ENCODE data around the gene RPS19BP1. TPM values are rescaled to one million over a fixed set of nuclear protein-coding genes. Genes with fewer than 3 reads are reported as not detected.

The RPS19BP1 gene
- total RNA-seq, 6 experiments from 2014 or later = 31.0 to 104 (median 32.8) TPM

GRCh38 chr22:39489094-39490068, 43.2 kb downstream of the RPS19BP1 start:
- WGBS (ENCODE audit: insufficient coverage, low coverage, low lambda C conversion rate, missing lambda C conversion rate) = 68% methylated on average over 11 of the region's 17 CpGs
- ATAC-seq (peak in 3 of 4 donors; percentile 5 to 34 (median 9)), DNase-seq (no peak)
- H3K4me1 ChIP-seq = no peaks in the 10 kb centered on the region
- intact Hi-C loops (cut with DNase I) = loop anchor here in 1 of 2 donors (5.0 kb wide), 1 partner anchor 38 kb away; no protein-coding TSS in a partner anchor
- no peaks in the 10 kb centered on the region for H3K27me3 ChIP-seq
- H3K36me3 ChIP-seq = no peaks in the 10 kb centered on the region
- H3K9me3 ChIP-seq = no peaks in the 10 kb centered on the region
- no peak for TF ChIP-seq POLR2A (IDR thresholded peaks at IDR 0.05)
- TF ChIP-seq CTCF (IDR thresholded peaks at IDR 0.05) = no peak
- no peak overlapping the region for H3K27ac ChIP-seq
- H3K4me3 ChIP-seq = no peak overlapping the region

GRCh38 chr22:39488563-39489083, 43.9 kb downstream of the RPS19BP1 start:
- DNase-seq (no peak), ATAC-seq (no peak)
- Histone ChIP-seq H3K36me3 (no peaks in the 10 kb centered on the region), H3K27ac (no peak overlapping the region), H3K27me3 (no peaks in the 10 kb centered on the region), H3K4me3 (no peak overlapping the region), H3K4me1 (no peaks in the 10 kb centered on the region), H3K9me3 (no peaks in the 10 kb centered on the region)
- no CpG with 5 or more reads among the region's 39 CpGs for WGBS (ENCODE audit: insufficient coverage, low coverage, low lambda C conversion rate, missing lambda C conversion rate)
- intact Hi-C loops (cut with DNase I) = no loop called here
- TF ChIP-seq CTCF (IDR thresholded peaks at IDR 0.05) (no peak), POLR2A (IDR thresholded peaks at IDR 0.05) (no peak)

GRCh38 chr22:39487826-39488520, 44.6 kb downstream of the RPS19BP1 start:
- Histone ChIP-seq H3K4me1 (no peaks in the 10 kb centered on the region), H3K9me3 (no peaks in the 10 kb centered on the region), H3K27me3 (no peaks in the 10 kb centered on the region), H3K27ac (no peak overlapping the region), H3K4me3 (no peak overlapping the region), H3K36me3 (no peaks in the 10 kb centered on the region)
- ATAC-seq (no peak), DNase-seq (peak in 1 of 3 donors; percentile 55)
- 92% methylated on average over 5 of the region's 70 CpGs for WGBS (ENCODE audit: insufficient coverage, low coverage, low lambda C conversion rate, missing lambda C conversion rate)
- intact Hi-C loops (cut with DNase I) = no loop called here
- no peak for TF ChIP-seq CTCF (IDR thresholded peaks at IDR 0.05)
- no peak for TF ChIP-seq POLR2A (IDR thresholded peaks at IDR 0.05)

- TF ChIP-seq CTCF (IDR thresholded peaks at IDR 0.05) = no peak
- TF ChIP-seq POLR2A (IDR thresholded peaks at IDR 0.05) = no peak
- ATAC-seq (no peak), DNase-seq (peak in 1 of 3 donors; percentile 46)
- Histone ChIP-seq H3K27ac (no peak overlapping the region), H3K4me1 (no peaks in the 10 kb centered on the region), H3K9me3 (no peaks in the 10 kb centered on the region), H3K4me3 (no peak overlapping the region), H3K27me3 (no peaks in the 10 kb centered on the region), H3K36me3 (no peaks in the 10 kb centered on the region)
- 72% methylated on average over 12 of the region's 45 CpGs for WGBS (ENCODE audit: insufficient coverage, low coverage, low lambda C conversion rate, missing lambda C conversion rate)
- intact Hi-C loops (cut with DNase I) = no loop called here
Measured at GRCh38 chr22:39486951-39487825, 45.4 kb downstream of the RPS19BP1 start.
